WI38 (cell line): Measurements from ENCODE around the gene SYNDIG1.

Source experiments
- H3K4me3 ChIP-seq: 2 replicates; pipeline ENCODE4 v1.5.1; 2011; ENCODE audit warnings: low read depth, mild to moderate bottlenecking, control low read depth, low read length
- CTCF ChIP-seq: IDR thresholded peaks from 2 replicates; pipeline ENCODE4 v1.5.1; 2012; ENCODE audit warnings: low read depth, mild to moderate bottlenecking, control low read depth, low read length

SYNDIG1 gene

GRCh38 chr20:24461848-24462247 lies 7.6 kb upstream of the SYNDIG1 start:
- no peak overlapping the region for H3K4me3 ChIP-seq
- no peak for TF ChIP-seq CTCF

GRCh38 chr20:24462460-24463010 lies 6.9 kb upstream of the SYNDIG1 start:
- TF ChIP-seq CTCF: no peak
- no peak overlapping the region for H3K4me3 ChIP-seq

GRCh38 chr20:24465159-24465558 lies 4.3 kb upstream of the SYNDIG1 start:
- no peak overlapping the region for H3K4me3 ChIP-seq
- TF ChIP-seq CTCF: no peak

GRCh38 chr20:24465730-24466129 lies 3.7 kb upstream of the SYNDIG1 start:
- TF ChIP-seq CTCF: no peak
- H3K4me3 ChIP-seq: no peak overlapping the region

- no peak overlapping the region for H3K4me3 ChIP-seq
- TF ChIP-seq CTCF: no peak
These were observed 871 bp upstream of the SYNDIG1 start for GRCh38 chr20:24468401-24469115.

GRCh38 chr20:24469894-24470745 lies 691 bp downstream of the SYNDIG1 start:
- no peak for TF ChIP-seq CTCF
- no peak overlapping the region for H3K4me3 ChIP-seq
